K562 (cell line): ENCODE data around the gene SLC5A5. TPM values are rescaled to one million over a fixed set of nuclear protein-coding genes. Genes with fewer than 3 reads are reported as not detected.
A peak's percentile ranks its signal among the peaks of the same experiment; 100 is the strongest.

Experiments
- CBFA2T3 ChIP-seq: fragments of 450-650 bp; IDR thresholded peaks from 2 replicates; pipeline ENCODE4 v1.6.1; 2017
- CHAMP1 ChIP-seq: fragments of 450-650 bp; IDR thresholded peaks from 2 replicates; pipeline ENCODE4 v1.6.1; 2016; ENCODE audit warnings: mild to moderate bottlenecking
- GATA2 ChIP-seq: sonication (generic); formaldehyde crosslinking; IDR thresholded peaks from 2 replicates; pipeline ENCODE4 v1.4.0; 2020; ENCODE audit warnings: mild to moderate bottlenecking, missing genetic modification reagents
- ILF3 ChIP-seq: fragments of 450-650 bp; IDR thresholded peaks from 2 replicates; pipeline ENCODE4 v1.6.1; 2018; ENCODE audit warnings: antibody characterized with exemption, mild to moderate bottlenecking, moderate library complexity, borderline replicate concordance
- KLF16 ChIP-seq: IDR thresholded peaks from 2 replicates; pipeline ENCODE4 v1.6.1; 2016; ENCODE audit warnings: antibody characterized with exemption
- KLF6 ChIP-seq: fragments of 250-450 bp; sonication (Bioruptor Pico); IDR thresholded peaks from 2 replicates; pipeline ENCODE4 v1.4.0; 2020; ENCODE audit warnings: mild to moderate bottlenecking, moderate library complexity, borderline replicate concordance
- NELFE ChIP-seq: IDR thresholded peaks from 2 replicates; pipeline ENCODE4 v1.6.1; 2011; ENCODE audit warnings: mild to moderate bottlenecking; ENCODE audit not compliant: insufficient read depth, insufficient read length
- RNF2 ChIP-seq: sonication (generic); IDR thresholded peaks from 2 replicates; pipeline ENCODE4 v1.6.1; 2016
- SNIP1 ChIP-seq: fragments of 450-650 bp; IDR thresholded peaks from 2 replicates; pipeline ENCODE4 v1.7.1; 2017; ENCODE audit warnings: low read depth, mild to moderate bottlenecking
- ZC3H8 ChIP-seq: fragments of 450-650 bp; IDR thresholded peaks from 2 replicates; pipeline ENCODE4 v1.6.1; 2017
- ZEB2 ChIP-seq: fragments of 450-650 bp; IDR thresholded peaks from 2 replicates; pipeline ENCODE4 v1.6.1; 2016
- ZNF507 ChIP-seq: conservative IDR thresholded peaks from 2 replicates; pipeline ENCODE4 v1.6.1; 2017; ENCODE audit warnings: missing genetic modification characterization, missing compliant biosample characterization
- polyA plus RNA-seq, 8 experiments: library from polyadenylated mRNA; depleted of rRNA in 4 of 8; stranded (reverse) in 5 of 8; unstranded in 3 of 8; fragments of >200 nt; fragmentation: Nextera tagmentation in 2 of 8; fragmentation: Illumina TruSeq in 1 of 8; extraction: Ambion mirVana in 2 of 8; extraction: Trizol in 1 of 8; gene quantifications; 2 replicates each; pipeline versions ENCODE4 v1.2.1 to v1.2.3, GENCODE V29; 2011 to 2014; ENCODE audit warnings: inconsistent platforms in 1 of 8, missing spikeins in 1 of 8
- total RNA-seq, 7 experiments: library from RNA; depleted of rRNA in 6 of 7; stranded (reverse); fragments of >200 nt in 6 of 7; fragmentation: Illumina TruSeq in 2 of 7; extraction: Trizol in 2 of 7; gene quantifications; 2 replicates each; pipeline versions ENCODE4 v1.2.1 to v1.2.3, GENCODE V29; 2011 to 2021; ENCODE audit warnings: low replicate concordance in 1 of 7
- TF ChIP-seq, protein P1 (sequence below): fragments of 450-650 bp; formaldehyde crosslinking; IDR thresholded peaks from 2 replicates; pipeline ENCODE4 v1.4.0; 2020; ENCODE audit warnings: mild to moderate bottlenecking, moderate library complexity
- TF ChIP-seq, protein P2 (sequence below): fragments of 200-600 bp; sonication (generic); IDR thresholded peaks from one replicate; pipeline ENCODE4 v1.6.1; 2012; ENCODE audit warnings: mild to moderate bottlenecking, low read depth, low read length, inconsistent platforms

Gene SLC5A5
- total and polyA plus RNA-seq, 9 of the 15 experiments (the other 6 are each of a cell fraction or from before 2014, with no cell fraction given), result 0.10 to 0.73 (median 0.23) TPM

GRCh38 chr19:17932485-17933338, 61.0 kb downstream of the SLC5A5 start, which contains the start of gene CCDC124 (continued):
- TF ChIP-seq CHAMP1 (0 out of 2 replicates have a peak, but pooled peaks have one; percentile 18), KLF16 (peak; percentile 66; the same call in 1 of the 2 replicates), NELFE (no peak), RNF2 (no peak), ILF3 (no peak), ZC3H8 (peak; percentile 94), CBFA2T3 (0 out of 2 replicates have a peak, but pooled peaks have one; percentile 2), ZNF507 (tag) (no peak), GATA2 (CRISPR knock-in tag) (no peak), SNIP1 (no peak), KLF6 (CRISPR knock-in tag) (peak; percentile 86), ZEB2 (no peak)
- TF ChIP-seq, protein P1, sequence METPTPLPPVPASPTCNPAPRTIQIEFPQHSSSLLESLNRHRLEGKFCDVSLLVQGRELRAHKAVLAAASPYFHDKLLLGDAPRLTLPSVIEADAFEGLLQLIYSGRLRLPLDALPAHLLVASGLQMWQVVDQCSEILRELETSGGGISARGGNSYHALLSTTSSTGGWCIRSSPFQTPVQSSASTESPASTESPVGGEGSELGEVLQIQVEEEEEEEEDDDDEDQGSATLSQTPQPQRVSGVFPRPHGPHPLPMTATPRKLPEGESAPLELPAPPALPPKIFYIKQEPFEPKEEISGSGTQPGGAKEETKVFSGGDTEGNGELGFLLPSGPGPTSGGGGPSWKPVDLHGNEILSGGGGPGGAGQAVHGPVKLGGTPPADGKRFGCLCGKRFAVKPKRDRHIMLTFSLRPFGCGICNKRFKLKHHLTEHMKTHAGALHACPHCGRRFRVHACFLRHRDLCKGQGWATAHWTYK (CRISPR knock-in tag), result peak; percentile 97
- TF ChIP-seq, protein P2, sequence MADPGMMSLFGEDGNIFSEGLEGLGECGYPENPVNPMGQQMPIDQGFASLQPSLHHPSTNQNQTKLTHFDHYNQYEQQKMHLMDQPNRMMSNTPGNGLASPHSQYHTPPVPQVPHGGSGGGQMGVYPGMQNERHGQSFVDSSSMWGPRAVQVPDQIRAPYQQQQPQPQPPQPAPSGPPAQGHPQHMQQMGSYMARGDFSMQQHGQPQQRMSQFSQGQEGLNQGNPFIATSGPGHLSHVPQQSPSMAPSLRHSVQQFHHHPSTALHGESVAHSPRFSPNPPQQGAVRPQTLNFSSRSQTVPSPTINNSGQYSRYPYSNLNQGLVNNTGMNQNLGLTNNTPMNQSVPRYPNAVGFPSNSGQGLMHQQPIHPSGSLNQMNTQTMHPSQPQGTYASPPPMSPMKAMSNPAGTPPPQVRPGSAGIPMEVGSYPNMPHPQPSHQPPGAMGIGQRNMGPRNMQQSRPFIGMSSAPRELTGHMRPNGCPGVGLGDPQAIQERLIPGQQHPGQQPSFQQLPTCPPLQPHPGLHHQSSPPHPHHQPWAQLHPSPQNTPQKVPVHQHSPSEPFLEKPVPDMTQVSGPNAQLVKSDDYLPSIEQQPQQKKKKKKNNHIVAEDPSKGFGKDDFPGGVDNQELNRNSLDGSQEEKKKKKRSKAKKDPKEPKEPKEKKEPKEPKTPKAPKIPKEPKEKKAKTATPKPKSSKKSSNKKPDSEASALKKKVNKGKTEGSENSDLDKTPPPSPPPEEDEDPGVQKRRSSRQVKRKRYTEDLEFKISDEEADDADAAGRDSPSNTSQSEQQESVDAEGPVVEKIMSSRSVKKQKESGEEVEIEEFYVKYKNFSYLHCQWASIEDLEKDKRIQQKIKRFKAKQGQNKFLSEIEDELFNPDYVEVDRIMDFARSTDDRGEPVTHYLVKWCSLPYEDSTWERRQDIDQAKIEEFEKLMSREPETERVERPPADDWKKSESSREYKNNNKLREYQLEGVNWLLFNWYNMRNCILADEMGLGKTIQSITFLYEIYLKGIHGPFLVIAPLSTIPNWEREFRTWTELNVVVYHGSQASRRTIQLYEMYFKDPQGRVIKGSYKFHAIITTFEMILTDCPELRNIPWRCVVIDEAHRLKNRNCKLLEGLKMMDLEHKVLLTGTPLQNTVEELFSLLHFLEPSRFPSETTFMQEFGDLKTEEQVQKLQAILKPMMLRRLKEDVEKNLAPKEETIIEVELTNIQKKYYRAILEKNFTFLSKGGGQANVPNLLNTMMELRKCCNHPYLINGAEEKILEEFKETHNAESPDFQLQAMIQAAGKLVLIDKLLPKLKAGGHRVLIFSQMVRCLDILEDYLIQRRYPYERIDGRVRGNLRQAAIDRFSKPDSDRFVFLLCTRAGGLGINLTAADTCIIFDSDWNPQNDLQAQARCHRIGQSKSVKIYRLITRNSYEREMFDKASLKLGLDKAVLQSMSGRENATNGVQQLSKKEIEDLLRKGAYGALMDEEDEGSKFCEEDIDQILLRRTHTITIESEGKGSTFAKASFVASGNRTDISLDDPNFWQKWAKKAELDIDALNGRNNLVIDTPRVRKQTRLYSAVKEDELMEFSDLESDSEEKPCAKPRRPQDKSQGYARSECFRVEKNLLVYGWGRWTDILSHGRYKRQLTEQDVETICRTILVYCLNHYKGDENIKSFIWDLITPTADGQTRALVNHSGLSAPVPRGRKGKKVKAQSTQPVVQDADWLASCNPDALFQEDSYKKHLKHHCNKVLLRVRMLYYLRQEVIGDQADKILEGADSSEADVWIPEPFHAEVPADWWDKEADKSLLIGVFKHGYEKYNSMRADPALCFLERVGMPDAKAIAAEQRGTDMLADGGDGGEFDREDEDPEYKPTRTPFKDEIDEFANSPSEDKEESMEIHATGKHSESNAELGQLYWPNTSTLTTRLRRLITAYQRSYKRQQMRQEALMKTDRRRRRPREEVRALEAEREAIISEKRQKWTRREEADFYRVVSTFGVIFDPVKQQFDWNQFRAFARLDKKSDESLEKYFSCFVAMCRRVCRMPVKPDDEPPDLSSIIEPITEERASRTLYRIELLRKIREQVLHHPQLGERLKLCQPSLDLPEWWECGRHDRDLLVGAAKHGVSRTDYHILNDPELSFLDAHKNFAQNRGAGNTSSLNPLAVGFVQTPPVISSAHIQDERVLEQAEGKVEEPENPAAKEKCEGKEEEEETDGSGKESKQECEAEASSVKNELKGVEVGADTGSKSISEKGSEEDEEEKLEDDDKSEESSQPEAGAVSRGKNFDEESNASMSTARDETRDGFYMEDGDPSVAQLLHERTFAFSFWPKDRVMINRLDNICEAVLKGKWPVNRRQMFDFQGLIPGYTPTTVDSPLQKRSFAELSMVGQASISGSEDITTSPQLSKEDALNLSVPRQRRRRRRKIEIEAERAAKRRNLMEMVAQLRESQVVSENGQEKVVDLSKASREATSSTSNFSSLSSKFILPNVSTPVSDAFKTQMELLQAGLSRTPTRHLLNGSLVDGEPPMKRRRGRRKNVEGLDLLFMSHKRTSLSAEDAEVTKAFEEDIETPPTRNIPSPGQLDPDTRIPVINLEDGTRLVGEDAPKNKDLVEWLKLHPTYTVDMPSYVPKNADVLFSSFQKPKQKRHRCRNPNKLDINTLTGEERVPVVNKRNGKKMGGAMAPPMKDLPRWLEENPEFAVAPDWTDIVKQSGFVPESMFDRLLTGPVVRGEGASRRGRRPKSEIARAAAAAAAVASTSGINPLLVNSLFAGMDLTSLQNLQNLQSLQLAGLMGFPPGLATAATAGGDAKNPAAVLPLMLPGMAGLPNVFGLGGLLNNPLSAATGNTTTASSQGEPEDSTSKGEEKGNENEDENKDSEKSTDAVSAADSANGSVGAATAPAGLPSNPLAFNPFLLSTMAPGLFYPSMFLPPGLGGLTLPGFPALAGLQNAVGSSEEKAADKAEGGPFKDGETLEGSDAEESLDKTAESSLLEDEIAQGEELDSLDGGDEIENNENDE, result no peak
